ENCODE data around the gene PDLIM1. TPM values are rescaled to one million over a fixed set of nuclear protein-coding genes. Genes with fewer than 3 reads are reported as not detected.
A peak's percentile ranks its signal among the peaks of the same experiment; 100 is the strongest.

PDLIM1 gene
- total and polyA plus RNA-seq, 2 experiments from 2014 or later, result 75.7 to 335 TPM

DNA sequence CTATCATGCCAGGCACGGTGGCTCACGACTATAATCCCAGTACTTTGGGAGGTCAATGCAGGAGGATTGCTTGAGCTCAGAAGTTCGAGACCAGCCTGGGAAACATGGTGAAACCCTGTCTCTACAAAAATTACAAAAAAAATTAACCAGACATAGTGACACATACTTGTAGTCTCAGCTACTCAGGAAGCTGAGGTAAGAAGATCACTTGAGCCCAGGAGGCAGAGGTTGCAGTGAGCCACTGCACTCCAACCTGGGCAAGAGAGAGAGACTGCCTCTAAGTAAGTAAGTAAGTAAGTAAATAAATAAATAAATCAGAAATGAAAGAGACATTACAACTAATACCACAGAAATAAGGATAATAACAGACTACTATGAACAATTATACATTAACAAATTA, 36.2 kb downstream of the PDLIM1 start:
- TF ChIP-seq, protein P1, sequence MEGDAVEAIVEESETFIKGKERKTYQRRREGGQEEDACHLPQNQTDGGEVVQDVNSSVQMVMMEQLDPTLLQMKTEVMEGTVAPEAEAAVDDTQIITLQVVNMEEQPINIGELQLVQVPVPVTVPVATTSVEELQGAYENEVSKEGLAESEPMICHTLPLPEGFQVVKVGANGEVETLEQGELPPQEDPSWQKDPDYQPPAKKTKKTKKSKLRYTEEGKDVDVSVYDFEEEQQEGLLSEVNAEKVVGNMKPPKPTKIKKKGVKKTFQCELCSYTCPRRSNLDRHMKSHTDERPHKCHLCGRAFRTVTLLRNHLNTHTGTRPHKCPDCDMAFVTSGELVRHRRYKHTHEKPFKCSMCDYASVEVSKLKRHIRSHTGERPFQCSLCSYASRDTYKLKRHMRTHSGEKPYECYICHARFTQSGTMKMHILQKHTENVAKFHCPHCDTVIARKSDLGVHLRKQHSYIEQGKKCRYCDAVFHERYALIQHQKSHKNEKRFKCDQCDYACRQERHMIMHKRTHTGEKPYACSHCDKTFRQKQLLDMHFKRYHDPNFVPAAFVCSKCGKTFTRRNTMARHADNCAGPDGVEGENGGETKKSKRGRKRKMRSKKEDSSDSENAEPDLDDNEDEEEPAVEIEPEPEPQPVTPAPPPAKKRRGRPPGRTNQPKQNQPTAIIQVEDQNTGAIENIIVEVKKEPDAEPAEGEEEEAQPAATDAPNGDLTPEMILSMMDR (IDR thresholded peaks at IDR 0.05; ENCODE audit: low read depth, low read length), result no peak
- peaks cover 4% of the 10 kb centered on the region for H3K36me3 ChIP-seq
- H3K4me1 ChIP-seq (ENCODE audit: low read depth), result peaks cover 5% of the 10 kb centered on the region
- DNase-seq (ENCODE audit: low read depth in 1 of 2, low spot score in 1 of 2), result no peak
- no peaks in the 10 kb centered on the region for H3K9me3 ChIP-seq (ENCODE audit: low read depth)
- no peak overlapping the region for H3K27ac ChIP-seq
- no peak overlapping the region for H3K4me3 ChIP-seq
- H3K27me3 ChIP-seq, result no peaks in the 10 kb centered on the region

DNA sequence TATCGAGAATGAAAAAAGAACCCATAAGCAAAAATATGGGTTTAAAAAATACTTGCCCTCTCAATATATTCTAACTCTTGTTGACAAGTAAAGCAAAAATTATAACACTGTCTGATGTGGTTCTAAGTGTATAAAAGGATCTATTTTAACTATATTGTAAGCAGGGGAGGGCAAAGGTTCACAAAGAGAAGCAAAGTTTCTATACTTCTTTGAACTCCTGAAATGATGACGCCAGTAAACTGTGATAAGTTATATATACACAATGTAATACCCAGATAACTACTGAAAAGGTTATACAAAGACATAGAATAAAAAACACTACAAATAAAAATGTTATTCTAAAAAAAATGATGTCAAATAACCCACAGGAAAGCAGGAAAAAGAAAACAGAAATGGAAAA, 37.1 kb downstream of the PDLIM1 start:
- no peak overlapping the region for H3K4me3 ChIP-seq
- H3K27ac ChIP-seq, result no peak overlapping the region
- TF ChIP-seq, protein P1 (IDR thresholded peaks at IDR 0.05; ENCODE audit: low read depth, low read length), result no peak
- peaks cover 4% of the 10 kb centered on the region for H3K36me3 ChIP-seq
- DNase-seq (ENCODE audit: low read depth in 1 of 2, low spot score in 1 of 2), result no peak
- no peaks in the 10 kb centered on the region for H3K27me3 ChIP-seq
- H3K9me3 ChIP-seq (ENCODE audit: low read depth), result no peaks in the 10 kb centered on the region
- H3K4me1 ChIP-seq (ENCODE audit: low read depth), result peaks cover 5% of the 10 kb centered on the region

DNA sequence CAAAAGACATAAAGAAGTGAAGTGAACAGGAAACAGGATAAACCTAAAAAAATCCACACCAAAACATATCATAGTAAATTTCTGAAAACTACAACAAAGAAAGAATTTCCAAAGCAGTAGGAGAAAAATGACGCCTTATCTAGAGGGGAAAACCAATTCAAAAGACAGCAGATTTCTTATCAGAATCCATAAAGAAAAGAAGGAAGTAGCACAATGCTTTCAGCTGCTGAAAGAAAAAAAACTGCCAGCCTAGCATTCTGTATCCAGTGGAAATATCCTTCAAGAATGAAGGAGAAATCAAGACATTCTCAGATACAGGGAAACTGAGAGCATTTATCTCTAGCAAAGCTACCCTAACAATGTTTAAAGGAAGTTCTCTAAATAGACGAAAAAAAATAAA, 37.8 kb downstream of the PDLIM1 start:
- Histone ChIP-seq H3K27me3 (no peaks in the 10 kb centered on the region), H3K27ac (no peak overlapping the region), H3K4me1 (ENCODE audit: low read depth) (peaks cover 6% of the 10 kb centered on the region), H3K4me3 (no peak overlapping the region), H3K9me3 (ENCODE audit: low read depth) (no peaks in the 10 kb centered on the region), H3K36me3 (no peaks in the 10 kb centered on the region)
- TF ChIP-seq, protein P1 (IDR thresholded peaks at IDR 0.05; ENCODE audit: low read depth, low read length), result no peak
- no peak for DNase-seq (ENCODE audit: low read depth in 1 of 2, low spot score in 1 of 2)

DNA sequence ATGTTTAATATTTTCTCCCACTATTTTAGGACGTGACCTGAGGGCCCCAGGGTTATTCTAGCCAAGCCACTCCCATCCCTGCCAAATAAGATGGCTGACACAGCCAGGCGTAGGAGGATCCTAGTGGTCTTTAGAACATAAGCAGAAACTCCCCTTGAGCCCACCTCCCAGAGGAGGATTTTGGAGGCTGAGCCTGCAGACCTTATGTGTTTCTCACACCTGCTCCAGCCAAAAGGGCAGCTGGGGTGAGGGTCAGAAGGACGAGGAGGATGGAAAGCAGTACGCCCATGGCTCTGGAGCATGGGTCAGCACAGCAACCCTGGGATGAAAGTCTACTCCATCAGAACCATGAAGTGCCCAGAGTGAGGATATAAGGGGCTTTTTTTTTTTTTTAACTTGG, 39.9 kb downstream of the PDLIM1 start:
- no peak for DNase-seq (ENCODE audit: low read depth in 1 of 2, low spot score in 1 of 2)
- TF ChIP-seq, protein P1 (IDR thresholded peaks at IDR 0.05; ENCODE audit: low read depth, low read length), result no peak
- H3K27ac ChIP-seq, result no peak overlapping the region
- H3K27me3 ChIP-seq, result no peaks in the 10 kb centered on the region
- peaks cover 20% of the 10 kb centered on the region for H3K4me1 ChIP-seq (ENCODE audit: low read depth)
- no peaks in the 10 kb centered on the region for H3K9me3 ChIP-seq (ENCODE audit: low read depth)
- H3K36me3 ChIP-seq, result peaks cover 2% of the 10 kb centered on the region
- H3K4me3 ChIP-seq, result no peak overlapping the region

DNA sequence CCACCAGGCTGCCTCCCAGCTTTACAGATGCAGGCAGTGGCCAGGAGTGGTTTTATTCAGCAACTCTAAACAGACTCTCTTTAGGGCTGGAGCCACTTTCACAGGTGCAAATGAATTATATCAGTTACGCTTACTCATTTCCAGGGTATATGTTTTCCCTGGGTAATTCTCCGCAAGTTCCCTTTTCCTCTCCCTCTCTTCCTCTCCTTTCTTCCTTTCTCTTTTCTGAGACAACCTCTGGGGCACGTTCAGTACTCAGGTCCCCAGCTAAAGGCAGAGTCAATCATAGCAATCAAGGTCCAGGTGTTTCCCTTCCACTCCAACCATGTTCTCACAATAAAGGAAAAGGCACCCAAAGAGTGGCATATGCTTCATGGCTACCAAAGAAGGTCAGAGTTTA, 41.3 kb downstream of the PDLIM1 start:
- peaks cover 10% of the 10 kb centered on the region for H3K36me3 ChIP-seq
- H3K4me1 ChIP-seq (ENCODE audit: low read depth), result peaks cover 20% of the 10 kb centered on the region
- DNase-seq (ENCODE audit: low read depth in 1 of 2, low spot score in 1 of 2), result no peak
- H3K4me3 ChIP-seq, result no peak overlapping the region
- no peaks in the 10 kb centered on the region for H3K9me3 ChIP-seq (ENCODE audit: low read depth)
- H3K27me3 ChIP-seq, result no peaks in the 10 kb centered on the region
- TF ChIP-seq, protein P1 (IDR thresholded peaks at IDR 0.05; ENCODE audit: low read depth, low read length), result no peak
- H3K27ac ChIP-seq, result no peak overlapping the region

DNA sequence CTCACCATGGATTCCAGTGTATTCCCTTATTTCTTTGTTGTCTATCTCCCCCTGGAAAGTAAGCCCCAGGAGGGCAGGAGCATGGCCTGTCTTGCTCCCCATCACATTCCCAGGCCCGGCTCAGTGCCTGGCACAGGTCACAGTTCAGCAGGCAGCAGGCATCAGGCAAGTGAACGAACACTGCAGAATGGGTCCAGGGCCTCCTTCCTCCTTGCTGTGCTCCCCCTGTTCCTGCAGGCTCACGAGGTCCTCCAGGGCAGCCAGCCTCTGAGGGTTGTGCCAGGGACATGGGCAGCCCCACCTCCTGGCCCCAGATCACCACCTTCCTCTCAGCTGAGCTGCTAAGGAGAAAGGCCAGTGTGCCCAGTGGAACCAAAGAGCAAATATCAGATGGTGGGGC, 41.8 kb downstream of the PDLIM1 start:
- Histone ChIP-seq H3K4me3 (no peak overlapping the region), H3K4me1 (ENCODE audit: low read depth) (peaks cover 20% of the 10 kb centered on the region), H3K9me3 (ENCODE audit: low read depth) (no peaks in the 10 kb centered on the region), H3K27ac (peak overlapping the region; percentile 73), H3K27me3 (no peaks in the 10 kb centered on the region), H3K36me3 (peaks cover 13% of the 10 kb centered on the region)
- no peak for DNase-seq (ENCODE audit: low read depth in 1 of 2, low spot score in 1 of 2)
- TF ChIP-seq, protein P1 (IDR thresholded peaks at IDR 0.05; ENCODE audit: low read depth, low read length), result no peak
